ENCODE data around the gene FBXO33.

The FBXO33 gene

DNA sequence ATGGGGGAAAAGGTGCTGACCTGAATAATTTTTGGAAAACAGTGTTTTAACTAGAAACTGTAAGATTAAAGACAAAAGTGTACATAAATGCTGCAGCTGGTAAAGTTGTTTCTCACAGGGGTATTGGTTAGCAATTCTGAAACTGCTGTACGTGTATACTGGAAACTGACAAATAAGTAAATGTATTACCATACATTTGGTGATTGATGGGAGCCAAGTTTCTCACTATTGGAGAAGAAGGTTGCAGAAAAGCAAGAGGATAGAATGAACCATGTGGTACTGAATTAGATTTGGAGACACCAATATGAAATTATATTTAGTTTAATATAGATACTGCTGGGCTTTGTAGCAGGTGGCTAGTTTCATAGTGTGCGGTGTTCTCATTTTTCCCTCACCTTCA is 19.6 kb upstream of the FBXO33 start:
- H3K9me3 ChIP-seq (ENCODE audit: insufficient read depth, low read depth, low read length), result no peaks in the 10 kb centered on the region
- H3K9me2 ChIP-seq (replicated peaks; ENCODE audit: low read depth, low read length), result no peaks in the 10 kb centered on the region
- no peak overlapping the region for H2AFZ ChIP-seq (ENCODE audit: low read length)
- H3F3A ChIP-seq (ENCODE audit: low read depth), result no peaks in the 10 kb centered on the region
- H3K36me3 ChIP-seq (ENCODE audit: insufficient read depth, low read length), result no peaks in the 10 kb centered on the region
- TF ChIP-seq EZH2phosphoT487 (IDR thresholded peaks at IDR 0.05; ENCODE audit: borderline replicate concordance), result no peak
- H3K4me2 ChIP-seq (ENCODE audit: low read depth, low read length, poor library complexity, severe bottlenecking), result no peak overlapping the region
- no peaks in the 10 kb centered on the region for H3K27me3 ChIP-seq (ENCODE audit: insufficient read depth, low read length, poor library complexity, severe bottlenecking)
- H3K4me1 ChIP-seq (ENCODE audit: insufficient read depth, low read length, poor library complexity, severe bottlenecking), result no peaks in the 10 kb centered on the region
- no peaks in the 10 kb centered on the region for H4K20me1 ChIP-seq (ENCODE audit: insufficient read depth, low read length, poor library complexity, severe bottlenecking)
- H3K79me2 ChIP-seq (ENCODE audit: insufficient read depth, low read length), result no peaks in the 10 kb centered on the region
- H3K9ac ChIP-seq (ENCODE audit: low read depth, low read length, poor library complexity, severe bottlenecking), result no peak overlapping the region
- no peak overlapping the region for H3K4me3 ChIP-seq (ENCODE audit: low read length, poor library complexity, severe bottlenecking)

DNA sequence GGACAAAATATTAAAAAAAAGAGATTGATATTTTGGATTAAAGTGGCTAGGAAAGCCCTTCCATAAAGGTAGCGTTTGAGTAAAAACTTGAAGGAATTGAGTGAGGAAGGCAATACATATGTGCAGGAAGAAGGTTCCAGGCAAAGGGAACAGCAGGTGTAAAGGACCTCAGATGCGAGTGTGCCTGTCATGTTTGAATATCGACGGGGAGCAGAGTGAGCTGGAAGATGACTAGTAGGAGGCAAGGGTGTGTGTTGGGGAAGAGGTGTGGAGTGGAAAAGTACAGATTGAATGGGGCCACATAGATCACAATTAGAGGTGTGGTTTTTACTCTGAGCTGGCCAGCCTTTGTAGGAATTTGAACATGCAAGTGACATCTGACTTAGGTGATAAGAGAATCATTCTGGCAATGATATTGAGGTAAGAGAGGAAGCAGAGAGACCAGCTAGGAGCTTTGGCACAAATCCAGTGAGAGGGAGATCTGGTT is 15.0 kb upstream of the FBXO33 start:
- H3K36me3 ChIP-seq (ENCODE audit: insufficient read depth, low read length), result no peaks in the 10 kb centered on the region
- no peak for TF ChIP-seq EZH2phosphoT487 (IDR thresholded peaks at IDR 0.05; ENCODE audit: borderline replicate concordance)
- TF ChIP-seq, protein P1, sequence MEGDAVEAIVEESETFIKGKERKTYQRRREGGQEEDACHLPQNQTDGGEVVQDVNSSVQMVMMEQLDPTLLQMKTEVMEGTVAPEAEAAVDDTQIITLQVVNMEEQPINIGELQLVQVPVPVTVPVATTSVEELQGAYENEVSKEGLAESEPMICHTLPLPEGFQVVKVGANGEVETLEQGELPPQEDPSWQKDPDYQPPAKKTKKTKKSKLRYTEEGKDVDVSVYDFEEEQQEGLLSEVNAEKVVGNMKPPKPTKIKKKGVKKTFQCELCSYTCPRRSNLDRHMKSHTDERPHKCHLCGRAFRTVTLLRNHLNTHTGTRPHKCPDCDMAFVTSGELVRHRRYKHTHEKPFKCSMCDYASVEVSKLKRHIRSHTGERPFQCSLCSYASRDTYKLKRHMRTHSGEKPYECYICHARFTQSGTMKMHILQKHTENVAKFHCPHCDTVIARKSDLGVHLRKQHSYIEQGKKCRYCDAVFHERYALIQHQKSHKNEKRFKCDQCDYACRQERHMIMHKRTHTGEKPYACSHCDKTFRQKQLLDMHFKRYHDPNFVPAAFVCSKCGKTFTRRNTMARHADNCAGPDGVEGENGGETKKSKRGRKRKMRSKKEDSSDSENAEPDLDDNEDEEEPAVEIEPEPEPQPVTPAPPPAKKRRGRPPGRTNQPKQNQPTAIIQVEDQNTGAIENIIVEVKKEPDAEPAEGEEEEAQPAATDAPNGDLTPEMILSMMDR (conservative IDR thresholded peaks at IDR 0.05; ENCODE audit: low read length), result no peak
- no peaks in the 10 kb centered on the region for H3K9me3 ChIP-seq (ENCODE audit: insufficient read depth, low read depth, low read length)
- no peaks in the 10 kb centered on the region for H4K20me1 ChIP-seq (ENCODE audit: insufficient read depth, low read length, poor library complexity, severe bottlenecking)
- H3K9ac ChIP-seq (ENCODE audit: low read depth, low read length, poor library complexity, severe bottlenecking), result no peak overlapping the region
- no peaks in the 10 kb centered on the region for H3K4me1 ChIP-seq (ENCODE audit: insufficient read depth, low read length, poor library complexity, severe bottlenecking)
- no peak overlapping the region for H3K4me2 ChIP-seq (ENCODE audit: low read depth, low read length, poor library complexity, severe bottlenecking)
- no peaks in the 10 kb centered on the region for H3K79me2 ChIP-seq (ENCODE audit: insufficient read depth, low read length)
- no peak overlapping the region for H3K4me3 ChIP-seq (ENCODE audit: low read length, poor library complexity, severe bottlenecking)
- no peaks in the 10 kb centered on the region for H3K9me2 ChIP-seq (replicated peaks; ENCODE audit: low read depth, low read length)
- H3F3A ChIP-seq (ENCODE audit: low read depth), result no peaks in the 10 kb centered on the region
- H2AFZ ChIP-seq (ENCODE audit: low read length), result no peak overlapping the region
- H3K27me3 ChIP-seq (ENCODE audit: insufficient read depth, low read length, poor library complexity, severe bottlenecking), result no peaks in the 10 kb centered on the region

DNA sequence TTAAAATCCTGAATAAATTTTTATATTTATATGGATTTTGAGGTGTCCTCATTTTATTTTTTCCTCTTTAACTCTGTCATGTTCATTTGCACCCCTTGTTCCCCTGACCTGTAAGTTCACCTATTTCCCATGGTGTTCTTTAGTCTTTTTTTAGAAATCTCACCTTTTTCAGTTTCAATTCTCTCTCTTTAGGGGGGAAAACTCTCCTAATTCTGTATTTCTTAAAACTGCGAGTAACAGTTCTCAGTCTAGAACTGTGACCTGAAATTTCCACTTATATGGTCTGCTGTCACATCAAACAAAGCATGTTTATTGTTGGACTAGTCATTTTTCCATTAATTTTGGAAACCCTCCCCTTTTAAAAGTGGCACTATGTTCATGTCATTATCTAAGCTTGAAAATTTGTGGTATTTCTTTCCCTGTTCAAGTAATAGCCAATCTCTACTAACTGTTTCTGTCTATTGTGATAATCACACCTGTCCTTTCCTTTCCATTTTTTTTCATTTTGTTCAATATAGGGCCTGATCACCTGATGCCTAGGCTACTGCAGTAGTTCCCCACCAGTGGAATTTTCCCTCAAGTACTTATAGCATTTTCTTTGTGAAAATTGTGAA is 14.0 kb upstream of the FBXO33 start:
- H3K9ac ChIP-seq (ENCODE audit: low read depth, low read length, poor library complexity, severe bottlenecking), result no peak overlapping the region
- no peaks in the 10 kb centered on the region for H3K9me2 ChIP-seq (replicated peaks; ENCODE audit: low read depth, low read length)
- H3K79me2 ChIP-seq (ENCODE audit: insufficient read depth, low read length), result no peaks in the 10 kb centered on the region
- H3K27me3 ChIP-seq (ENCODE audit: insufficient read depth, low read length, poor library complexity, severe bottlenecking), result no peaks in the 10 kb centered on the region
- H3K4me1 ChIP-seq (ENCODE audit: insufficient read depth, low read length, poor library complexity, severe bottlenecking), result no peaks in the 10 kb centered on the region
- H3K36me3 ChIP-seq (ENCODE audit: insufficient read depth, low read length), result no peaks in the 10 kb centered on the region
- H2AFZ ChIP-seq (ENCODE audit: low read length), result no peak overlapping the region
- H3F3A ChIP-seq (ENCODE audit: low read depth), result no peaks in the 10 kb centered on the region
- H3K4me3 ChIP-seq (ENCODE audit: low read length, poor library complexity, severe bottlenecking), result no peak overlapping the region
- TF ChIP-seq, protein P1 (conservative IDR thresholded peaks at IDR 0.05; ENCODE audit: low read length), result no peak
- TF ChIP-seq EZH2phosphoT487 (IDR thresholded peaks at IDR 0.05; ENCODE audit: borderline replicate concordance), result no peak
- H3K9me3 ChIP-seq (ENCODE audit: insufficient read depth, low read depth, low read length), result no peaks in the 10 kb centered on the region
- H3K4me2 ChIP-seq (ENCODE audit: low read depth, low read length, poor library complexity, severe bottlenecking), result no peak overlapping the region
- H4K20me1 ChIP-seq (ENCODE audit: insufficient read depth, low read length, poor library complexity, severe bottlenecking), result no peaks in the 10 kb centered on the region

GRCh38 chr14:39442293-39442692 is 10.1 kb upstream of the FBXO33 start:
- Histone ChIP-seq H4K20me1 (ENCODE audit: insufficient read depth, low read length, poor library complexity, severe bottlenecking) (no peaks in the 10 kb centered on the region), H3F3A (ENCODE audit: low read depth) (no peaks in the 10 kb centered on the region), H3K9ac (ENCODE audit: low read depth, low read length, poor library complexity, severe bottlenecking) (no peak overlapping the region), H3K4me1 (ENCODE audit: insufficient read depth, low read length, poor library complexity, severe bottlenecking) (no peaks in the 10 kb centered on the region), H3K4me3 (ENCODE audit: low read length, poor library complexity, severe bottlenecking) (no peak overlapping the region), H3K9me2 (replicated peaks; ENCODE audit: low read depth, low read length) (no peaks in the 10 kb centered on the region), H3K79me2 (ENCODE audit: insufficient read depth, low read length) (no peaks in the 10 kb centered on the region), H3K36me3 (ENCODE audit: insufficient read depth, low read length) (no peaks in the 10 kb centered on the region), H3K4me2 (ENCODE audit: low read depth, low read length, poor library complexity, severe bottlenecking) (no peak overlapping the region), H3K27me3 (ENCODE audit: insufficient read depth, low read length, poor library complexity, severe bottlenecking) (no peaks in the 10 kb centered on the region), H2AFZ (ENCODE audit: low read length) (no peak overlapping the region), H3K9me3 (ENCODE audit: insufficient read depth, low read depth, low read length) (no peaks in the 10 kb centered on the region)
- TF ChIP-seq, protein P1 (conservative IDR thresholded peaks at IDR 0.05; ENCODE audit: low read length), result no peak
- no peak for TF ChIP-seq EZH2phosphoT487 (IDR thresholded peaks at IDR 0.05; ENCODE audit: borderline replicate concordance)

Measured in Loucy (cell line).